NCI-H1105 (cell line): Measurements from ENCODE around the gene HEYL.

Source experiments
- DNase-seq: peaks from one replicate; lab custom pipeline; 2025; lab: John Stamatoyannopoulos, UW

Gene HEYL

GRCh38 chr1:39666772-39667171 lies 27.3 kb upstream of the HEYL start:
- DNase-seq: no peak

GRCh38 chr1:39663559-39663958 lies 24.1 kb upstream of the HEYL start:
- DNase-seq: no peak

GRCh38 chr1:39662861-39663260 lies 23.4 kb upstream of the HEYL start:
- DNase-seq: no peak

- no peak for DNase-seq
Measured at GRCh38 chr1:39659538-39659937, 20.1 kb upstream of the HEYL start.

DNA sequence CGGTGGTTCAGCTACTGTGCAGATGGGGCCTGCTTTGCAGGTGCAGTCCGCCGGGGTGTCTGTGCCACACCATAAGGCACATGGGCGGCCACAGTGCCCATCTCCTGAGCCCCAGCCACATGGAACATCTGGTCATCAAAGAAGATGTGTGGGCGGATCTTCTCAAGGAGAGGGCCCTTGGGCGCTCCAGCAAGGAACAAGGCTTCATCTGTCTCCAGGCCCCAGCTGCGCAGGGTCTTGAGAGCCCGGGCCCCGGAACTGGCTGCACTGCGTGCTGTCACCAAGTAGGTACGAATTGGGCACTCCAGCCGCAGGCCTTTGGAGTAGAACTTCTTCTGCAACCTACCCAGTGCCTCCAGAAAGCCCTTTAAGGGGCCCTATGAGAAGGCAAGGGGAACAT lies 19.7 kb upstream of the HEYL start:
- no peak for DNase-seq

DNA sequence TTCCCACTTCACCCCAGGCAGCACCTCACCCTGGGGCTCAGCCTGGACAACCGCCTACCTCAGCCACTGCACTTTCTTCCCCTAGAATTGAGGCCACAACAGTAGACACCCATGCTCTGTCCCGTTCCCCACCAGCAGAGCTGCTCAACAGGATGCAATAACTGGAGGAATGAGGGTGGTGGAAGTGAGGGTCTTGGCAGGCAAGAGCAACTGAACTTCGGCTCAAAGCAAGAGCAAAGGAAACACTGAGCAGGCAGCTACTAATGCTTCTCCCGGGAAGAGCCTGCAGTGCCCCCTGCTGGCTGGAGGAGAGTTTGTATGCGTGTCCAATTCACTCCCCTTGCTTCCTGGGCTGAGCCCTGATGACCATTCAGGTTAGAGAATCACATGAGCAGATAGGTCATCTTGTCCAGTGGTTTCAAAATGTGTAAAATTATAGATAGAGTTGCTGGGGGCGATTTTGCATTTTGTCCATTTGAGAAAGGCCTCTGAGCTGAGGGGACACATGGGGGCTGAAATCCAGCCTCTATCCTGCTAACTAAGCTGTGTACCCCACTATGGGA lies 18.6 kb upstream of the HEYL start:
- DNase-seq: peak; percentile 58

- DNase-seq: no peak
Measured at GRCh38 chr1:39657402-39657801, 18.0 kb upstream of the HEYL start.

- DNase-seq: no peak
Measured at GRCh38 chr1:39656391-39656790, 16.9 kb upstream of the HEYL start.

- no peak for DNase-seq
Measured at GRCh38 chr1:39655578-39656268, 16.3 kb upstream of the HEYL start.

- DNase-seq: no peak
Measured at GRCh38 chr1:39654291-39654690, 14.8 kb upstream of the HEYL start.

GRCh38 chr1:39653546-39654031 lies 14.1 kb upstream of the HEYL start:
- peak; percentile 68 for DNase-seq

GRCh38 chr1:39652554-39652953 lies 13.1 kb upstream of the HEYL start:
- DNase-seq: no peak

DNA sequence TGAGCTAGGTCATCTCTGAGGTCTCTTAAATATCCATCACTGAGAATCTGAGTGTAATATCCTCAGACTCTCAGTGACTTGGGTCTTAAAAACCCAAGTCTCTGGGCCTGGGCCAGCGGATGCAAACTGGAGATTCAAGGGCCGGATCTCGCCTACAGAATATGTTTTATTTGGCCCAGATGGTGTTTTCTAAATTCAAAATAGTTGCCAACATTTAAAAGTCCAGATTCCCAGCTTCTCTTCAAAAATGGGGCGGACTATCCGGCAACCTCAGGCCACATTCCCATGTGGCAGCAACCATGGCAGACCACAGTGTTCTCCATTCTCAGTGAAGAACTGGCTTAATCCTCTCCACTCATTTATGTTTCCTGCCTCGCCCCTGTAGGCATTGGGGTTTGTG lies 12.7 kb upstream of the HEYL start:
- no peak for DNase-seq

- DNase-seq: no peak
Measured at GRCh38 chr1:39650431-39650830, 11.0 kb upstream of the HEYL start.

GRCh38 chr1:39649636-39650185 lies 10.3 kb upstream of the HEYL start:
- no peak for DNase-seq

GRCh38 chr1:39648496-39648895 lies 9.1 kb upstream of the HEYL start:
- no peak for DNase-seq

- no peak for DNase-seq
Measured at GRCh38 chr1:39647247-39647646, 7.8 kb upstream of the HEYL start.

DNA sequence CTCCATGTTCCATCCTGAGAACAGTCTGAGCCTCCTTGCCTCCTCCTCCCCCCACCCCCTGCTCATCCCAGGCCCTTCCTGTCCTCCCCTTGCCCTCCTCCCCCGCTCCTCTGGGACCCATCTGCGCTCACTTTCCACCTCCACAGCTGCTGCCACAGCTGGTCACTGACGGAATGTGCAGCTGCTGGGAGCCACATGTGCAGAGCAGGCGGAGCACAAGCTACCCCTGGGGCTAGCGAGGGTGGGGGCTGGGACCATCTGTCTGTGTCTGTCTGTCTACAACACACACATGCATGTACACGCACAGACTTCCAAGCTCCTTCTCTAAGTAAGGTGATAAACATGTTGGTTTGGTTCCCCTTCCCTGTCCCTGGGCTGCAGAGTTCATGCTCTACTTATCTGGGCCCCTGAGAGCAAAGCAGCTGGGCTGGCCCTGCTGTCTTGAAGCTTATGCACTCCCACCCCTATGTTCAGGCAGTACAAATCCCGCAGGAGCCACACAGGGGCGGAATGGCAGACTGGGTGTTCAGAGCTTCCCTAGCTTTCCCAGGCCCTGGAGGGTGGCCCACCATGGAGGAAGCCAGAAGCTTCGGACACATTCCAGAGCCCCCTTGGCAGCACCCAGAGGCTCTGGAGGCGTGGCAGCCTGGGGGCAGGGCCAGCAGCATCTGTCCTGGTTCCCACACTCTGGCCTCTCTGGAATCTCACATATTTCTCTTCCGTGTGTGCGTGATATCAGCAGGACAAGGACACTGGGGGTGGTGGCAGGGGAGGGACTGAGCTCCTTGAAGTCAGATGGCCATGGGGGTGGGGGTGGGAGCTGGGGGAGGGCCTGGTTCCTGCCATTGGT lies 7.0 kb upstream of the HEYL start:
- DNase-seq: no peak

- DNase-seq: no peak
Measured at GRCh38 chr1:39645411-39646043, 6.1 kb upstream of the HEYL start.

- no peak for DNase-seq
Measured at GRCh38 chr1:39643705-39644104, 4.3 kb upstream of the HEYL start.

- no peak for DNase-seq
Measured at GRCh38 chr1:39642796-39643195, 3.4 kb upstream of the HEYL start.

GRCh38 chr1:39640861-39641260 lies 1.4 kb upstream of the HEYL start:
- no peak for DNase-seq
